ENCODE data around the gene UBE2V1.

The UBE2V1 gene

GRCh38 chr20:50044353-50044960 lies 68.5 kb downstream of the UBE2V1 start:
- TF ChIP-seq GATA2 (IDR thresholded peaks at IDR 0.05; ENCODE audit: low read depth, low read length) (no peak), GATA3 (IDR thresholded peaks at IDR 0.05; ENCODE audit: low read depth, low read length) (no peak)

- no peak for TF ChIP-seq GATA2 (IDR thresholded peaks at IDR 0.05; ENCODE audit: low read depth, low read length)
- no peak for TF ChIP-seq GATA3 (IDR thresholded peaks at IDR 0.05; ENCODE audit: low read depth, low read length)
Observed at GRCh38 chr20:50043573-50044352, 69.2 kb downstream of the UBE2V1 start.

- no peak for TF ChIP-seq GATA3 (IDR thresholded peaks at IDR 0.05; ENCODE audit: low read depth, low read length)
- TF ChIP-seq GATA2 (IDR thresholded peaks at IDR 0.05; ENCODE audit: low read depth, low read length) = no peak
Observed at GRCh38 chr20:50042370-50043313, 70.3 kb downstream of the UBE2V1 start.

GRCh38 chr20:50041246-50041873 lies 71.6 kb downstream of the UBE2V1 start:
- TF ChIP-seq GATA2 (IDR thresholded peaks at IDR 0.05; ENCODE audit: low read depth, low read length) = no peak
- TF ChIP-seq GATA3 (IDR thresholded peaks at IDR 0.05; ENCODE audit: low read depth, low read length) = no peak

- no peak for TF ChIP-seq GATA2 (IDR thresholded peaks at IDR 0.05; ENCODE audit: low read depth, low read length)
- no peak for TF ChIP-seq GATA3 (IDR thresholded peaks at IDR 0.05; ENCODE audit: low read depth, low read length)
Observed at GRCh38 chr20:50040432-50041245, 72.3 kb downstream of the UBE2V1 start.

GRCh38 chr20:50039706-50040431 lies 73.1 kb downstream of the UBE2V1 start:
- no peak for TF ChIP-seq GATA3 (IDR thresholded peaks at IDR 0.05; ENCODE audit: low read depth, low read length)
- no peak for TF ChIP-seq GATA2 (IDR thresholded peaks at IDR 0.05; ENCODE audit: low read depth, low read length)

GRCh38 chr20:50038574-50038991 lies 74.4 kb downstream of the UBE2V1 start:
- no peak for TF ChIP-seq GATA2 (IDR thresholded peaks at IDR 0.05; ENCODE audit: low read depth, low read length)
- TF ChIP-seq GATA3 (IDR thresholded peaks at IDR 0.05; ENCODE audit: low read depth, low read length) = no peak

- TF ChIP-seq GATA3 (IDR thresholded peaks at IDR 0.05; ENCODE audit: low read depth, low read length) (no peak), GATA2 (IDR thresholded peaks at IDR 0.05; ENCODE audit: low read depth, low read length) (no peak)
Observed at GRCh38 chr20:50038169-50038568, 74.8 kb downstream of the UBE2V1 start.

GRCh38 chr20:50037575-50037974 lies 75.4 kb downstream of the UBE2V1 start:
- no peak for TF ChIP-seq GATA2 (IDR thresholded peaks at IDR 0.05; ENCODE audit: low read depth, low read length)
- no peak for TF ChIP-seq GATA3 (IDR thresholded peaks at IDR 0.05; ENCODE audit: low read depth, low read length)

- no peak for TF ChIP-seq GATA3 (IDR thresholded peaks at IDR 0.05; ENCODE audit: low read depth, low read length)
- TF ChIP-seq GATA2 (IDR thresholded peaks at IDR 0.05; ENCODE audit: low read depth, low read length) = no peak
Observed at GRCh38 chr20:50037123-50037522, 75.8 kb downstream of the UBE2V1 start.

GRCh38 chr20:50036703-50037102 lies 76.2 kb downstream of the UBE2V1 start:
- no peak for TF ChIP-seq GATA3 (IDR thresholded peaks at IDR 0.05; ENCODE audit: low read depth, low read length)
- no peak for TF ChIP-seq GATA2 (IDR thresholded peaks at IDR 0.05; ENCODE audit: low read depth, low read length)

- TF ChIP-seq GATA2 (IDR thresholded peaks at IDR 0.05; ENCODE audit: low read depth, low read length) = no peak
- no peak for TF ChIP-seq GATA3 (IDR thresholded peaks at IDR 0.05; ENCODE audit: low read depth, low read length)
Observed at GRCh38 chr20:50034567-50035180, 78.3 kb downstream of the UBE2V1 start.

Data from SH-SY5Y (cell line).